Kidney capillary endothelial cell (primary cell): Measurements from ENCODE around the gene MYO18B.

ENCODE experiments used
- DNase-seq: peaks from one replicate; pipeline ENCODE4 v3.0.0-alpha.2; 2018; ENCODE audit warnings: low spot score

The MYO18B gene

GRCh38 chr22:25828422-25828821 lies 86.4 kb downstream of the MYO18B start:
- DNase-seq = no peak

- no peak for DNase-seq
These were observed 87.2 kb downstream of the MYO18B start for GRCh38 chr22:25829237-25829636.

DNA sequence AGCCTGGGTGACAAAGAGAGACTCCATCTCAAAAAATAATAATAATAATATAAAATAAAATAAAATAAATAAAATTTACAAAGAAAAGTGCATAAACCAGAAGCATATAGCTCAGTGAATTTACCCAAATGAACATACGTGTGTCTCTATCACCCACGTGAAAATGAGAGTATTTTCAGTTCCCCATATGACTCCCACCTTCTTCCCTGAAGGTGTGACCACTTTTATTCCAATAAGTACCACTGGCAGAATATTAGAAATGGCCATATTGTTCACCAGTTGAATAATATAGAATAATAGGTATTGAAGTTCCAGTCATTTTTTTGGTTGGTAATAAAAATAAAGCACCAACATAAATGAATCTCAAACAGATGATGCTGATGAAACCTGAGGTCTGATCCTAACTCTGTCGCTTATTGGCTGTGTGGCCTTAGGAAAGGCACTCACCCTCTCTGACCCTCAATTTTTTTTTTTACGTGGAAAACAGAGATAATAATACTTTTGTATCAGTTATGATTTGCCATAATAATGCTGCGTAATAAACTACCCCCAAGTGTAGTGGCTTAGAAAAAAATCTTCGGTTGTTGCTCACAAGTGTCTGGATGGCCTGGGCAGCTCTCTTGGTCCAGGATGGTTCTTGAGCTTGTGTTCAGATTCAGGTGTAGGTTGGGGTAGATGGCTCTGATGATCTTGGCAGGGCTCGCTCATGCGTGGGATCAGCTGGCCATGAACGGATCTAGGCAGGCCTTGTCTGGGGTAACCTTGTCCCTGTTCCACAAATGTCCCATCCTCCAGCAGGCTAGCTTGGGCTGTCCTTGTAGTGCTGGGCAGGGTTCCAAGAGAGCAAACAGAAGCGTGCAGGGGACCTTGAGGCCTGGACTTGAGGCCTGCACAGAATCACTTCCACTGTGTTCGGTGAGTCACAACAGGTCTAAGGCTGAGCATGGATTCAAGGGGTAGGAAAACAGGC lies 88.1 kb downstream of the MYO18B start:
- DNase-seq = no peak

- DNase-seq = no peak
These were observed 91.1 kb downstream of the MYO18B start for GRCh38 chr22:25833091-25833490.

DNA sequence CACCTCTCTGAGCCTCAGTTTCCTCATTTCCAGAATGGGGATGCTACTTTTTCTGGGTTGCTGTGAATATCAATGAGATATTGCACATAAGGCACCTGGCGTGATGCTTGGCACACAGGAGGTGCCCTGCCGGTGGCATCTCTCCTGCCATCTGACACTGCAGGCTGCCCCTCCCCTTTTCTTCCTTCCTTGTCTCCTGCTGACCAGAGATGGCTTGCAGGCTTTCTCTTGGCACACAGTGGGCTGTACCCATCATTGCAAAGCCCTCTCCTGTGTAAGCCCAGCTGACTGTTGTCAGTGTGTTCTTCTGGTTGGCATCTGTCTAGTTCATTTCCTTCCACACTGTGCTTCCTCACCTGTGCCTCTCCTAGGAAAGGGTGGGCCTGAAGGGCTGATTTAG lies 91.7 kb downstream of the MYO18B start:
- no peak for DNase-seq

GRCh38 chr22:25834490-25834889 lies 92.5 kb downstream of the MYO18B start:
- no peak for DNase-seq

GRCh38 chr22:25835348-25835747 lies 93.4 kb downstream of the MYO18B start:
- DNase-seq = no peak

DNA sequence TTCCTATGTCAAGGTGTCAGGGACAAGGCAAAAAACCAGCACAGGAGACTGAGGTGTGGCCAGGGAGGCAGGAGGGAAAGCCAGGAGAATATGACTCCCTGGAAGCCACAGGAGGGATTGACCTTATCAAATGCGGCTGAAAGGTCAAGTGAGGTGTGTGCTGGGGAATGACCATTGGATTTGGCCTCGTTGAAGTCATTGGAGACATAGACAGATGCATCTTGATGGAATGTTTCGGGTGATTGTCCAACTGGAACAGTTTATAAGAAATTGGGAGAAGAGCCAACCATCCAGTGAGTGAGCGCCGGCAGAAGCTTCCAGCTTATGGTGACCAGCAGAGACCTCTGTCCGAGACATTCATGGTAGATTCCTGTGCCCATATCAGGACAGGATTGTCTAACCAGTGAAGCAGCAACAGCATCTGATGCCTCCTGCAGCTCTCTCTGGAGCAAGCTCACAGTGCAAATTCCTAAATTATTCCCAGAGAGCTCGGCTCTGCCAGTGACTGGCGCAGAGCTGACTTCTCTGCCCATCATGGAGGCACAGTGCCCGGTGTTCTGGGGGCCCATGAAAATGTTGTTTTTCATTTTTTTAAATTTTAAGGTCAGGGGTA lies 95.4 kb downstream of the MYO18B start:
- no peak for DNase-seq

- DNase-seq = no peak
These were observed 97.2 kb downstream of the MYO18B start for GRCh38 chr22:25838960-25839741.

GRCh38 chr22:25839755-25840154 lies 97.8 kb downstream of the MYO18B start:
- DNase-seq = no peak

- DNase-seq = no peak
These were observed 98.2 kb downstream of the MYO18B start for GRCh38 chr22:25840167-25840566.

GRCh38 chr22:25840891-25841290 lies 98.9 kb downstream of the MYO18B start:
- no peak for DNase-seq

- no peak for DNase-seq
These were observed 99.8 kb downstream of the MYO18B start for GRCh38 chr22:25841775-25842174.

DNA sequence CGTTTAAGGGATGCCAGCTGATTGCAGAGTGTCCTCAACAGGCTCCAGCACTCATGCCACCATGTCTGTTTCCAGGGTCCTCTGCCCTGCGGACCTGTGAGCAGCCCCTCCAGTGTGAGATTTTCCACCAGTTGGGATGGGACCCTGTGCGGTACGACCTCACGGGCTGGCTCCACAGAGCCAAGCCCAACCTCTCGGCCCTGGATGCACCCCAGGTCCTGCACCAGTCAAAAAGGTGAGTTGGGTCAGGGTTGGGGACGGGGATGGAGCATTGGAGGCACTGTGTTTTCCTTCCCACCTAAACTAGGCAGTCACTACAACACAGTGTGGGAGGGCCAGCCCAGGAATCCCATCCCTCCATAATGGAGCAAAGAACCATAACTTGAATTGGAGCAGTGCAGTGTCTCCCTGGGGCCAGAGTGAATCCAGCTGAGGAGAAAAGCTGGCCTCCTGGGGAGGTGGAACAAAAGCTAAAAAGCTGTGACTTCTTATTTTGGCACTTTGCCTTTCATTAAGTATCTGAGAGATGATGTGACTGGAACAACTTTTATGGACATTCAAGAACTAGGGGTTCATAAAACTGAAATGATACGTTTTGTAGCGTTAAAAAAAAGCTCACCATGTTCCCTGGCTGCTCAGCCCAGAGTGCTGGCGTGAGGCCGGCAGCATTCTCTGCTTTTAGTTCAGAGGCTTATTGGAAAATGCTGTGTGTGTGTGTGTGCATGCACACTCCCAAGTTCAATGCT lies 101.8 kb downstream of the MYO18B start:
- DNase-seq = no peak

- no peak for DNase-seq
These were observed 102.6 kb downstream of the MYO18B start for GRCh38 chr22:25844601-25845000.

DNA sequence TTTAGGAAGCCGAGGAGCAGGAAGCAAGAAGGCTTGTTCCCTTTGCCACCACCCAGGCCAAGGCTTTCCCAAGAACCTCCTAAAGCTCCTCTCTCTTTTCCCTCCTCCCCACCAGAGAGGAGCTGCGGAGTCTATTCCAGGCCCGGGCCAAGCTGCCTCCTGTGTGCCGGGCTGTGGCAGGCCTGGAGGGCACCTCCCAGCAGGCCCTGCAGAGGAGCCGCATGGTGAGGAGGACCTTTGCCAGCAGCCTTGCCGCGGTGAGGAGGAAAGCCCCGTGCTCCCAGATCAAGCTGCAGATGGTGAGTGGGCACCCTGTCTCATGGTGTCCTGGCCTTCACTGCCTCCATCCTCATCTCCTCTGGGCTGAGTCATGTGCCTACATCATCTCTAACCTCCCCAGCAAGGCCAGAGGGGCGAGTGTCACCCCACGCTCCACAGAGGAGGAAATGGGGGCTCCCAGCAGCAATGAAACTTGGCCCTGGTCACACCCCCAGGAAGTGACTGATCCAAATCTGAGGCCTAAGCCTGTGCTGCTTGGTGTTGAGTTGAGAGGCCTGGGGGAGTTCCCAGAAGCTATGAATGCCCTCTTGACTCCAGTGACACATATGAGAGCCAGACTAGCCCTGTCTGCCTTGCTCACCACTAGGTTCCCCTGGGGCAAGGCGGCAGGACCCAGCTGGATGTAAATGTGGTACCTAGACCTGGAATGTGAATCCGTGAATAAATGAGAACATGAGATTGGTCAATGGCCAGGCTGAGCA lies 104.2 kb downstream of the MYO18B start:
- DNase-seq = peak; percentile 3

- DNase-seq = no peak
These were observed 105.5 kb downstream of the MYO18B start for GRCh38 chr22:25847451-25847850.

- no peak for DNase-seq
These were observed 107.0 kb downstream of the MYO18B start for GRCh38 chr22:25848954-25849353.

GRCh38 chr22:25849522-25849921 lies 107.5 kb downstream of the MYO18B start:
- DNase-seq = no peak

GRCh38 chr22:25852223-25852622 lies 110.2 kb downstream of the MYO18B start:
- DNase-seq = no peak

DNA sequence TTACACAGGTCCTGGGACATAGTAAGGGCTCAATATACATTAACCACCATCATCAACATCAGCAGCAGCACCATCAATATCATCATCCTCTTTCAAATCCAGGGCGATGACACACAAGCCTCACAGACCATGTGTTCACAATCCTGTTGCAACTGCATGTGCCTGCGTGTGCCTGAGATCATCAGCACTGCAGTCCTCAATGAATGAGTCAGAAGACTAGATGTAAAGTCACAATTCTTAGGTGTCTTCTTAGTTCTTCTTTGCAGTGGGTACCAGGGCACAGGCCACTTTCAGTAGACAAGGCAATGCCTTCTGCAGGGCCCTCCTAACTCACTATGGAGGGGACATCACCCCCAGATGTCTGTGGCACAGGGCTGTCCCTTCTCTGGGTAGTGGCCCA lies 111.1 kb downstream of the MYO18B start:
- DNase-seq = no peak
